ENCODE data around the gene TARBP2.
"Not testable (repeated sequence)": the region's sequence is repeated elsewhere in the genome, so short reads cannot be mapped to it uniquely, and the experiment has no call there.

The TARBP2 gene

GRCh38 chr12:53516758-53517455 is 15.8 kb downstream of the TARBP2 start:
- DNase-seq, result no peak

- no peak for DNase-seq
Measured at GRCh38 chr12:53518381-53518780, 17.3 kb downstream of the TARBP2 start.

GRCh38 chr12:53523131-53523530 is 22.0 kb downstream of the TARBP2 start:
- no peak for DNase-seq

- DNase-seq, result no peak
Measured at GRCh38 chr12:53524476-53524875, 23.4 kb downstream of the TARBP2 start.

GRCh38 chr12:53530061-53530460 is 29.0 kb downstream of the TARBP2 start:
- DNase-seq, result no peak

GRCh38 chr12:53530920-53531319 is 29.8 kb downstream of the TARBP2 start:
- DNase-seq, result no peak

- no peak for DNase-seq
Measured at GRCh38 chr12:53532021-53532420, 30.9 kb downstream of the TARBP2 start.

- DNase-seq, result no peak
Measured at GRCh38 chr12:53532524-53533445, 31.7 kb downstream of the TARBP2 start.

- no peak for DNase-seq
Measured at GRCh38 chr12:53533471-53533870, 32.4 kb downstream of the TARBP2 start.

- no peak for DNase-seq
Measured at GRCh38 chr12:53536962-53537361, 35.9 kb downstream of the TARBP2 start.

GRCh38 chr12:53538209-53538689 is 37.2 kb downstream of the TARBP2 start:
- DNase-seq, result no peak

- DNase-seq, result no peak
Measured at GRCh38 chr12:53539526-53539925, 38.4 kb downstream of the TARBP2 start.

- peak; percentile 73 for DNase-seq
Measured at GRCh38 chr12:53543539-53543938, 42.5 kb downstream of the TARBP2 start.

- not testable (repeated sequence) for DNase-seq
Measured at GRCh38 chr12:53548354-53548753, 47.3 kb downstream of the TARBP2 start.

GRCh38 chr12:53550131-53550530 is 49.0 kb downstream of the TARBP2 start:
- DNase-seq, result not testable (repeated sequence)

GRCh38 chr12:53550595-53550994 is 49.5 kb downstream of the TARBP2 start:
- DNase-seq, result no peak

GRCh38 chr12:53551889-53552291 is 50.8 kb downstream of the TARBP2 start:
- no peak for DNase-seq

GRCh38 chr12:53552361-53553327 is 51.6 kb downstream of the TARBP2 start:
- no peak for DNase-seq

Measured in hematopoietic multipotent progenitor cell treated with erythropoietin and hydrocortisone succinate and interleukin-3 and kit ligand, for 8 days (in vitro differentiated cells).